ENCODE data around the gene SCAND1.

DNA sequence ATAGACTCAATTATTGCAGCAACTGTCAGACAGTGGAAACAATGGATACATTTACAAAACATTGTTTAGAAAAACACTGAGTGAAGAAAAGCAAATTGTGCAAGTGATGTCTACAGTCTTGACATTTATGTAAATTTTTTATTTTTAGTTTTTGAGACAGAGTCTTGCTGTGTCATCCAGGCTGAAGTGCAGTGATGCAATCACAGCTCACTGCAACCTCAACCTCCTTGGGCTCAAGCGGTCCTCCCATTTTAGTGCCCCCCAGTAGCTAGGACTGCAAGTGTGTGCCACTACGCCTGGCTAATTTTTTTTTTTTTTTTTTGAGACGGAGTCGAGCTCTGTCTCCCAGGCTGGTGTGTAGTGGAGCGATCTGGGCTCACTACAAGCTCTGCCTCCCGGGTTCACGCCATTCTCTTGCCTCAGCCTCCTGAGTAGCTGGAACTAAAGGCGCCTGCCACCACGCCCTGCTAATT, 23.8 kb upstream of the SCAND1 start:
- TF ChIP-seq, protein P1, sequence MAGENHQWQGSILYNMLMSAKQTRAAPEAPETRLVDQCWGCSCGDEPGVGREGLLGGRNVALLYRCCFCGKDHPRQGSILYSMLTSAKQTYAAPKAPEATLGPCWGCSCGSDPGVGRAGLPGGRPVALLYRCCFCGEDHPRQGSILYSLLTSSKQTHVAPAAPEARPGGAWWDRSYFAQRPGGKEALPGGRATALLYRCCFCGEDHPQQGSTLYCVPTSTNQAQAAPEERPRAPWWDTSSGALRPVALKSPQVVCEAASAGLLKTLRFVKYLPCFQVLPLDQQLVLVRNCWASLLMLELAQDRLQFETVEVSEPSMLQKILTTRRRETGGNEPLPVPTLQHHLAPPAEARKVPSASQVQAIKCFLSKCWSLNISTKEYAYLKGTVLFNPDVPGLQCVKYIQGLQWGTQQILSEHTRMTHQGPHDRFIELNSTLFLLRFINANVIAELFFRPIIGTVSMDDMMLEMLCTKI (IDR thresholded peaks at IDR 0.05; ENCODE audit: partially characterized antibody): no peak
- TF ChIP-seq, protein P2, sequence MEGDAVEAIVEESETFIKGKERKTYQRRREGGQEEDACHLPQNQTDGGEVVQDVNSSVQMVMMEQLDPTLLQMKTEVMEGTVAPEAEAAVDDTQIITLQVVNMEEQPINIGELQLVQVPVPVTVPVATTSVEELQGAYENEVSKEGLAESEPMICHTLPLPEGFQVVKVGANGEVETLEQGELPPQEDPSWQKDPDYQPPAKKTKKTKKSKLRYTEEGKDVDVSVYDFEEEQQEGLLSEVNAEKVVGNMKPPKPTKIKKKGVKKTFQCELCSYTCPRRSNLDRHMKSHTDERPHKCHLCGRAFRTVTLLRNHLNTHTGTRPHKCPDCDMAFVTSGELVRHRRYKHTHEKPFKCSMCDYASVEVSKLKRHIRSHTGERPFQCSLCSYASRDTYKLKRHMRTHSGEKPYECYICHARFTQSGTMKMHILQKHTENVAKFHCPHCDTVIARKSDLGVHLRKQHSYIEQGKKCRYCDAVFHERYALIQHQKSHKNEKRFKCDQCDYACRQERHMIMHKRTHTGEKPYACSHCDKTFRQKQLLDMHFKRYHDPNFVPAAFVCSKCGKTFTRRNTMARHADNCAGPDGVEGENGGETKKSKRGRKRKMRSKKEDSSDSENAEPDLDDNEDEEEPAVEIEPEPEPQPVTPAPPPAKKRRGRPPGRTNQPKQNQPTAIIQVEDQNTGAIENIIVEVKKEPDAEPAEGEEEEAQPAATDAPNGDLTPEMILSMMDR (IDR thresholded peaks at IDR 0.05 in 2 of 3, conservative IDR thresholded peaks at IDR 0.05 in 1 of 3; ENCODE audit: insufficient read depth in 2 of 3, low read depth in 1 of 3, low read length in 3 of 3): no peak
- TF ChIP-seq HNRNPUL1 (IDR thresholded peaks at IDR 0.05; ENCODE audit: low read length) (no peak), NBN (IDR thresholded peaks at IDR 0.05; ENCODE audit: low read depth) (no peak), ZSCAN29 (IDR thresholded peaks at IDR 0.05) (no peak), SIX5 (IDR thresholded peaks at IDR 0.05; ENCODE audit: borderline replicate concordance in 1 of 2, insufficient read depth in 1 of 2, low read depth in 1 of 2, low read length in 2 of 2) (no peak), EP300 (IDR thresholded peaks at IDR 0.05; ENCODE audit: low read length) (0 out of 2 replicates have a peak, but pooled peaks have one; percentile 23), CCAR2 (IDR thresholded peaks at IDR 0.05; ENCODE audit: low read depth, low read length) (no peak), CBX8 (IDR thresholded peaks at IDR 0.05; ENCODE audit: borderline replicate concordance, extremely low read depth, low read depth, low read length, poor library complexity, severe bottlenecking) (no peak), EZH2 (IDR thresholded peaks at IDR 0.05; ENCODE audit: borderline replicate concordance, low read depth, low read length) (no peak)

Measured in K562 (cell line).